GM23338 (cell line): ENCODE measurements around the gene TNFRSF8. TPM values are rescaled to one million over a fixed set of nuclear protein-coding genes. Genes with fewer than 3 reads are reported as not detected.

Experiments
- ATAC-seq: fragments of 200-7000 bp; cut with Tn5 transposase; 3 replicates; pipeline ENCODE4 v1.9.1; 2020
- DNase-seq: peaks from one replicate; pipeline ENCODE4 v3.0.0-alpha.2; 2015; ENCODE audit warnings: low spot score
- H2AFZ ChIP-seq: fragments of 200-600 bp; sonication (generic); 2 replicates; pipeline ENCODE4 v1.8.0; 2016; ENCODE audit warnings: antibody characterized with exemption, mild to moderate bottlenecking, moderate library complexity
- H3F3A ChIP-seq: fragments of 200-600 bp; sonication (generic); replicated peaks from 2 replicates; pipeline ENCODE4 v1.8.0; 2017; ENCODE audit warnings: antibody characterized with exemption, mixed run types, low read depth
- H3K27ac ChIP-seq: fragments of 200-600 bp; sonication (generic); 2 replicates; pipeline ENCODE4 v1.6.1; 2016; ENCODE audit warnings: low read depth
- H3K27me3 ChIP-seq: fragments of 200-600 bp; sonication (generic); 2 replicates; pipeline ENCODE4 v1.8.0; 2016; ENCODE audit warnings: mild to moderate bottlenecking, mixed run types, moderate library complexity; ENCODE audit not compliant: insufficient read depth
- H3K36me3 ChIP-seq: fragments of 200-600 bp; sonication (generic); 2 replicates; pipeline ENCODE4 v1.8.0; 2016; ENCODE audit warnings: mild to moderate bottlenecking; ENCODE audit not compliant: insufficient read depth
- H3K4me1 ChIP-seq: fragments of 200-600 bp; sonication (generic); 2 replicates; pipeline ENCODE4 v1.8.0; 2016; ENCODE audit warnings: mild to moderate bottlenecking, moderate library complexity; ENCODE audit not compliant: insufficient read depth
- H3K4me2 ChIP-seq: fragments of 200-600 bp; sonication (generic); 2 replicates; pipeline ENCODE4 v1.7.1; 2017; ENCODE audit warnings: mixed run types
- H3K4me3 ChIP-seq: fragments of 200-600 bp; sonication (generic); 2 replicates; pipeline ENCODE4 v1.6.1; 2016; ENCODE audit warnings: mixed run types
- H3K79me2 ChIP-seq: fragments of 200-600 bp; sonication (generic); replicated peaks from 2 replicates; pipeline ENCODE4 v1.8.0; 2017; ENCODE audit warnings: mild to moderate bottlenecking; ENCODE audit not compliant: insufficient read depth
- H3K9me2 ChIP-seq: fragments of 200-600 bp; sonication (generic); 2 replicates; pipeline ENCODE4 v1.8.0; 2017; ENCODE audit not compliant: insufficient read depth
- H4K20me1 ChIP-seq: fragments of 200-600 bp; sonication (generic); replicated peaks from 2 replicates; pipeline ENCODE4 v1.8.0; 2017; ENCODE audit warnings: mild to moderate bottlenecking; ENCODE audit not compliant: insufficient read depth
- H3K27ac Mint-ChIP-seq: 2 replicates; pipeline ENCODE4 v1.8.0; 2020; ENCODE audit warnings: inconsistent platforms, mild to moderate bottlenecking, moderate library complexity, mixed read lengths
- H3K27me3 Mint-ChIP-seq: 3 replicates; pipeline ENCODE4 v1.8.0; 2022; ENCODE audit warnings: low read depth, mild to moderate bottlenecking, moderate library complexity, mixed read lengths, inconsistent platforms; ENCODE audit not compliant: insufficient read depth, poor library complexity
- H3K36me3 Mint-ChIP-seq: 3 replicates; pipeline ENCODE4 v1.8.0; 2021; ENCODE audit warnings: low read depth, mild to moderate bottlenecking, inconsistent platforms, moderate library complexity, mixed read lengths
- H3K4me1 Mint-ChIP-seq: 3 replicates; pipeline ENCODE4 v1.8.0; 2020; ENCODE audit warnings: mild to moderate bottlenecking, inconsistent platforms, mixed read lengths
- H3K4me3 Mint-ChIP-seq: 3 replicates; pipeline ENCODE4 v1.8.0; 2021; ENCODE audit warnings: moderate library complexity, mild to moderate bottlenecking, inconsistent platforms, mixed read lengths
- H3K9me3 Mint-ChIP-seq: 3 replicates; pipeline ENCODE4 v1.8.0; 2020; ENCODE audit warnings: moderate library complexity, mild to moderate bottlenecking, inconsistent platforms, mixed read lengths
- CREB1 ChIP-seq: fragments of 250-450 bp; sonication (Bioruptor Pico); IDR thresholded peaks from 2 replicates; pipeline ENCODE4 v1.5.0; 2020; ENCODE audit warnings: low read depth, mild to moderate bottlenecking, moderate library complexity
- CTCF ChIP-seq, 2 experiments: fragments of 200-600 bp in 1 of 2; sonication (generic) in 1 of 2; conservative IDR thresholded peaks; 2 replicates each; pipeline versions ENCODE4 v1.5.1 to v1.6.1; 2016 to 2017; ENCODE audit warnings: antibody characterized with exemption in 2 of 2, low read depth in 2 of 2, mild to moderate bottlenecking in 2 of 2, moderate library complexity in 1 of 2
- NANOG ChIP-seq: IDR thresholded peaks from 2 replicates; pipeline ENCODE4 v1.6.1; 2016; ENCODE audit warnings: antibody characterized with exemption, borderline replicate concordance
- STAT1 ChIP-seq: IDR thresholded peaks from one replicate; pipeline ENCODE4 v1.6.1; 2016; ENCODE audit warnings: antibody characterized with exemption; ENCODE audit not compliant: unreplicated experiment
- ZNF114 ChIP-seq: fragments of 250-450 bp; sonication (Bioruptor Pico); IDR thresholded peaks from 2 replicates; pipeline ENCODE4 v1.5.0; 2020; ENCODE audit warnings: mild to moderate bottlenecking, moderate library complexity
- ZNF331 ChIP-seq: fragments of 250-450 bp; sonication (Bioruptor Pico); IDR thresholded peaks from 2 replicates; pipeline ENCODE4 v1.5.0; 2020; ENCODE audit warnings: low read depth, mild to moderate bottlenecking, moderate library complexity
- polyA plus RNA-seq: library from polyadenylated mRNA; unstranded; fragments of >200 nt; fragmentation: Nextera tagmentation; extraction: Ambion mirVana; gene quantifications from 2 replicates; pipeline ENCODE4 v1.2.1, GENCODE V29; 2016
- total RNA-seq: library from RNA; depleted of rRNA; stranded (reverse); fragments of >200 nt; shearing (Covaris generic); gene quantifications from 2 replicates; pipeline ENCODE4 v1.2.3, GENCODE V29; 2014
- TF ChIP-seq, protein P1 (sequence below): IDR thresholded peaks from one replicate; pipeline ENCODE4 v1.6.1; 2018; ENCODE audit warnings: antibody characterized with exemption; ENCODE audit not compliant: unreplicated experiment

The TNFRSF8 gene
- total and polyA plus RNA-seq, 2 experiments from 2014 or later, result 11.7 to 28.2 TPM

- 0 out of 2 replicates have a peak overlapping the region, but pooled peaks have one; percentile 85 for H3K27ac Mint-ChIP-seq
Observed at GRCh38 chr1:12078575-12078937, 15.5 kb downstream of the TNFRSF8 start.

DNA sequence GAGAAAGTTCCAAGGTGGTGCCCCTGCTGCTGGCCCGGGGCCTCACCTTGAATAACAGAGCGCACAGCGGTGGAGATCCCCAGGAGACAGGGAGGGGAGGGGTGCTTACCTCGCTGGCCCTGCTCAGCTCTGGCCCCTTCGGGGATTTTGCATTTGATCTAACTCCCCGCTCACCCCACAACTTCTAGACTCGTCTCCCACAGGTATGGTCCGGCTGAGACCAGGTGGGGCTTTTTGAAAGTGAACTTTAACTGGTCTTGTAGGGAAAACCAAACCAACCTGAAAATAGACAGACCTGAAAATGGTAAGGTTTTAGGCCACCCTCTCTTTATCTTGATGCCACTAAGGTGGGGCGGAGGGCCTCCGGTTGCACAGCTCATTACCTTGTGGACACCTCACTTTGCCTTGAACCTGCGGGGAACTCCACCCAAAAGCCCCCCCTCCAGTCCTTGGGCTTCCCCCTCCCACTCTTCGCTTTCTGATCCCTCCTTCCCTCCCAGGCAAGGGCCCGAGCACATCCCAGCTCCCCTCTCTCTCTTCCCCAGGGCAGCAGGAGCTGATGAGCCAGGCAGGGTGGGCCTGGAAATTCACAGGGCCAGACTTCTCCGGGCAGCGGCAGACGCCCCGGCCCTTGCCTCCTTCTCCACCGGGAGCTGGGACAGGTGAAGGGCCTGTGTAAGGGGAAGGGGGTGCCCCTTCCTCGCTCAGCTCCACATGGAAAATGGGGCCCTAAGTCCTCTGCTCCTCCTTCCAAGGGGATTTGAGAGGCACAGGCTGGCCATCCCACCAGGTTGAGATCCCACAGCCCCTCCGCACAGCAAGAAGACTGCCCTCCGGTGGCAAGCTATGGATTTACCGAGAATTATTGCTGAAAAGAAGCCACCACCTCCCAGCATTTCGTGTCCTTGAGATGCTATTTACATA lies 16.1 kb downstream of the TNFRSF8 start:
- peaks cover 32% of the 10 kb centered on the region for H3K4me1 Mint-ChIP-seq
- DNase-seq (peak; percentile 92), ATAC-seq (peak; percentile 84)
- TF ChIP-seq, protein P1, sequence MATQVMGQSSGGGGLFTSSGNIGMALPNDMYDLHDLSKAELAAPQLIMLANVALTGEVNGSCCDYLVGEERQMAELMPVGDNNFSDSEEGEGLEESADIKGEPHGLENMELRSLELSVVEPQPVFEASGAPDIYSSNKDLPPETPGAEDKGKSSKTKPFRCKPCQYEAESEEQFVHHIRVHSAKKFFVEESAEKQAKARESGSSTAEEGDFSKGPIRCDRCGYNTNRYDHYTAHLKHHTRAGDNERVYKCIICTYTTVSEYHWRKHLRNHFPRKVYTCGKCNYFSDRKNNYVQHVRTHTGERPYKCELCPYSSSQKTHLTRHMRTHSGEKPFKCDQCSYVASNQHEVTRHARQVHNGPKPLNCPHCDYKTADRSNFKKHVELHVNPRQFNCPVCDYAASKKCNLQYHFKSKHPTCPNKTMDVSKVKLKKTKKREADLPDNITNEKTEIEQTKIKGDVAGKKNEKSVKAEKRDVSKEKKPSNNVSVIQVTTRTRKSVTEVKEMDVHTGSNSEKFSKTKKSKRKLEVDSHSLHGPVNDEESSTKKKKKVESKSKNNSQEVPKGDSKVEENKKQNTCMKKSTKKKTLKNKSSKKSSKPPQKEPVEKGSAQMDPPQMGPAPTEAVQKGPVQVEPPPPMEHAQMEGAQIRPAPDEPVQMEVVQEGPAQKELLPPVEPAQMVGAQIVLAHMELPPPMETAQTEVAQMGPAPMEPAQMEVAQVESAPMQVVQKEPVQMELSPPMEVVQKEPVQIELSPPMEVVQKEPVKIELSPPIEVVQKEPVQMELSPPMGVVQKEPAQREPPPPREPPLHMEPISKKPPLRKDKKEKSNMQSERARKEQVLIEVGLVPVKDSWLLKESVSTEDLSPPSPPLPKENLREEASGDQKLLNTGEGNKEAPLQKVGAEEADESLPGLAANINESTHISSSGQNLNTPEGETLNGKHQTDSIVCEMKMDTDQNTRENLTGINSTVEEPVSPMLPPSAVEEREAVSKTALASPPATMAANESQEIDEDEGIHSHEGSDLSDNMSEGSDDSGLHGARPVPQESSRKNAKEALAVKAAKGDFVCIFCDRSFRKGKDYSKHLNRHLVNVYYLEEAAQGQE, result no peak
- TF ChIP-seq CTCF (conservative IDR thresholded peaks at IDR 0.05; ENCODE audit: low read depth in 2 of 2), result peak; percentile 79 to 93
- Histone ChIP-seq H3K36me3 (0 out of 2 replicates have a peak, but pooled peaks cover 8% of the 10 kb centered on the region), H3K4me2 (peak overlapping the region; percentile 64), H3K27ac (peak overlapping the region; percentile 95), H2AFZ (no peak overlapping the region), H3K79me2 (peaks cover 24% of the 10 kb centered on the region), H3K27me3 (no peaks in the 10 kb centered on the region), H3F3A (peaks cover 13% of the 10 kb centered on the region; the same call in 1 of the 2 replicates), H3K4me3 (peak overlapping the region; percentile 41), H3K9me2 (no peaks in the 10 kb centered on the region), H4K20me1 (no peaks in the 10 kb centered on the region), H3K4me1 (peaks cover 26% of the 10 kb centered on the region)
- peak overlapping the region; percentile 51 for H3K4me3 Mint-ChIP-seq
- H3K27me3 Mint-ChIP-seq, result peaks cover 8% of the 10 kb centered on the region
- peaks cover 41% of the 10 kb centered on the region for H3K36me3 Mint-ChIP-seq
- peak overlapping the region; percentile 85 for H3K27ac Mint-ChIP-seq
- H3K9me3 Mint-ChIP-seq, result peaks cover 20% of the 10 kb centered on the region

More at GRCh38 chr1:12078575-12078937, 15.5 kb downstream of the TNFRSF8 start:
- Mint-ChIP-seq H3K9me3 (peaks cover 20% of the 10 kb centered on the region), H3K4me1 (peaks cover 32% of the 10 kb centered on the region), H3K4me3 (peak overlapping the region; percentile 51; the same call in 2 of the 3 replicates), H3K27me3 (peaks cover 8% of the 10 kb centered on the region), H3K36me3 (peaks cover 41% of the 10 kb centered on the region)
- Histone ChIP-seq H3K36me3 (0 out of 2 replicates have a peak, but pooled peaks cover 8% of the 10 kb centered on the region), H3F3A (peaks cover 13% of the 10 kb centered on the region; the same call in 1 of the 2 replicates), H3K4me1 (peaks cover 26% of the 10 kb centered on the region), H3K4me3 (peak overlapping the region; percentile 41), H3K27me3 (no peaks in the 10 kb centered on the region), H3K27ac (peak overlapping the region; percentile 95; the same call in 1 of the 2 replicates), H3K79me2 (peaks cover 31% of the 10 kb centered on the region), H4K20me1 (no peaks in the 10 kb centered on the region), H3K4me2 (peak overlapping the region; percentile 64), H3K9me2 (no peaks in the 10 kb centered on the region), H2AFZ (no peak overlapping the region)
- ATAC-seq (no peak), DNase-seq (no peak)
- TF ChIP-seq CTCF (conservative IDR thresholded peaks at IDR 0.05; ENCODE audit: low read depth in 2 of 2) (0 out of 4 replicates have a peak, but pooled peaks of 1 of the 2 experiments have one; percentile 3), STAT1 (no peak), CREB1 (CRISPR knock-in tag) (0 out of 2 replicates have a peak, but pooled peaks have one; percentile 6), ZNF114 (CRISPR knock-in tag) (peak; percentile 34; the same call in 1 of the 2 replicates), NANOG (no peak), ZNF331 (CRISPR knock-in tag) (no peak)
